ENCODE measurements around the gene INO80E.
A peak's percentile ranks its signal among the peaks of the same experiment; 100 is the strongest.

INO80E gene

GRCh38 chr16:29989111-29989858, 6.8 kb upstream of the INO80E start:
- in situ Hi-C loops (cut with MboI; ENCODE audit: low pct_unique_long_range_greater_than_20kb, low sequenced_read_pairs) = no loop called here

GRCh38 chr16:29990034-29990433, 6.0 kb upstream of the INO80E start:
- DNase-seq = no peak
- in situ Hi-C loops (cut with MboI; ENCODE audit: low pct_unique_long_range_greater_than_20kb, low sequenced_read_pairs) = no loop called here

More at GRCh38 chr16:29989111-29989858, 6.8 kb upstream of the INO80E start:
- no peak for DNase-seq

GRCh38 chr16:29990883-29991570, 5.0 kb upstream of the INO80E start:
- no peak for DNase-seq
- in situ Hi-C loops (cut with MboI; ENCODE audit: low pct_unique_long_range_greater_than_20kb, low sequenced_read_pairs) = no loop called here

- in situ Hi-C loops (cut with MboI; ENCODE audit: low pct_unique_long_range_greater_than_20kb, low sequenced_read_pairs) = no loop called here
- no peak for DNase-seq
Measured at GRCh38 chr16:29991571-29991904, 4.5 kb upstream of the INO80E start.

- in situ Hi-C loops (cut with MboI; ENCODE audit: low pct_unique_long_range_greater_than_20kb, low sequenced_read_pairs) = no loop called here
Measured at GRCh38 chr16:29992344-29992967, 3.6 kb upstream of the INO80E start.

GRCh38 chr16:29993191-29993902, 2.7 kb upstream of the INO80E start:
- in situ Hi-C loops (cut with MboI; ENCODE audit: low pct_unique_long_range_greater_than_20kb, low sequenced_read_pairs) = no loop called here

More at GRCh38 chr16:29992344-29992967, 3.6 kb upstream of the INO80E start:
- DNase-seq = no peak

GRCh38 chr16:29993903-29994599, 2.0 kb upstream of the INO80E start:
- DNase-seq = no peak
- in situ Hi-C loops (cut with MboI; ENCODE audit: low pct_unique_long_range_greater_than_20kb, low sequenced_read_pairs) = no loop called here

More at GRCh38 chr16:29993191-29993902, 2.7 kb upstream of the INO80E start:
- no peak for DNase-seq

- DNase-seq = no peak
- in situ Hi-C loops (cut with MboI; ENCODE audit: low pct_unique_long_range_greater_than_20kb, low sequenced_read_pairs) = no loop called here
Measured at GRCh38 chr16:29994600-29995323, 1.3 kb upstream of the INO80E start.

- in situ Hi-C loops (cut with MboI; ENCODE audit: low pct_unique_long_range_greater_than_20kb, low sequenced_read_pairs) = no loop called here
- peak; percentile 83 for DNase-seq
Measured at GRCh38 chr16:29995324-29995910, 624 bp upstream of the INO80E start, which contains the start of gene HIRIP3. Gene HIRIP3, minus strand, starts transcription at chr16:29995617. Its CDS starts 12 bp downstream, at chr16:29995605.

- DNase-seq = peak; percentile 27
- in situ Hi-C loops (cut with MboI; ENCODE audit: low pct_unique_long_range_greater_than_20kb, low sequenced_read_pairs) = no loop called here
Measured at GRCh38 chr16:29996766-29997250, 767 bp downstream of the INO80E start.

- DNase-seq = no peak
- in situ Hi-C loops (cut with MboI; ENCODE audit: low pct_unique_long_range_greater_than_20kb, low sequenced_read_pairs) = loop anchor here (25.0 kb wide), 1 partner anchor 312 kb away; the partner anchor contains the start of gene QPRT
Measured at GRCh38 chr16:29999605-30000004, 3.6 kb downstream of the INO80E start.

- in situ Hi-C loops (cut with MboI; ENCODE audit: low pct_unique_long_range_greater_than_20kb, low sequenced_read_pairs) = loop anchor here (25.0 kb wide), 1 partner anchor 314 kb away; the partner anchor contains the start of gene QPRT
- DNase-seq = no peak
Measured at GRCh38 chr16:30000735-30001631, 4.9 kb downstream of the INO80E start.

GRCh38 chr16:30002614-30003346, 6.7 kb downstream of the INO80E start:
- in situ Hi-C loops (cut with MboI; ENCODE audit: low pct_unique_long_range_greater_than_20kb, low sequenced_read_pairs) = loop anchor here (25.0 kb wide), 1 partner anchor 315 kb away; the partner anchor contains the start of gene QPRT
- DNase-seq = no peak

GRCh38 chr16:30003670-30004423, 7.8 kb downstream of the INO80E start:
- DNase-seq = no peak
- in situ Hi-C loops (cut with MboI; ENCODE audit: low pct_unique_long_range_greater_than_20kb, low sequenced_read_pairs) = loop anchor here (25.0 kb wide), 1 partner anchor 317 kb away; the partner anchor contains the start of gene QPRT

- DNase-seq = no peak
- in situ Hi-C loops (cut with MboI; ENCODE audit: low pct_unique_long_range_greater_than_20kb, low sequenced_read_pairs) = loop anchor here (25.0 kb wide), 1 partner anchor 317 kb away; the partner anchor contains the start of gene QPRT
Measured at GRCh38 chr16:30004424-30004776, 8.4 kb downstream of the INO80E start.

All from KBM-7 (cell line).